GM12892 (cell line): ENCODE results near the gene VPS52.

Source experiments
- POLR2A ChIP-seq: IDR thresholded peaks from 2 replicates; pipeline ENCODE4 v1.6.1; 2011; ENCODE audit warnings: low read depth, low read length, control low read depth
- POLR2AphosphoS5 ChIP-seq: IDR thresholded peaks from 2 replicates; pipeline ENCODE4 v1.6.1; 2011; ENCODE audit warnings: low read depth, low read length, control low read depth

- TF ChIP-seq POLR2A (no peak), POLR2AphosphoS5 (no peak)
Measured at GRCh38 chr6:33216117-33216649, 55.5 kb downstream of the VPS52 start.
